Measurements from ENCODE around the gene SERPINE1. TPM values are rescaled to one million over a fixed set of nuclear protein-coding genes. Genes with fewer than 3 reads are reported as not detected.

Gene SERPINE1
- total and polyA plus RNA-seq, 2 of the 8 experiments (the other 6 are each of a cell fraction or from before 2014, with no cell fraction given): 3.7 to 5.6 TPM

GRCh38 chr7:101104799-101105198, 22.1 kb upstream of the SERPINE1 start:
- TF ChIP-seq MAX (IDR thresholded peaks at IDR 0.05): no peak
- no peak for TF ChIP-seq YY1 (IDR thresholded peaks at IDR 0.05; ENCODE audit: low read depth, low read length)
- TF ChIP-seq BRCA1 (IDR thresholded peaks at IDR 0.05; ENCODE audit: low read depth, low read length): no peak
- TF ChIP-seq ATF3 (IDR thresholded peaks at IDR 0.05; ENCODE audit: insufficient read depth, low read depth, low read length): no peak
- no peak for TF ChIP-seq RAD21 (IDR thresholded peaks at IDR 0.05 in 1 of 2, conservative IDR thresholded peaks at IDR 0.05 in 1 of 2; ENCODE audit: low read depth in 2 of 2, low read length in 2 of 2)
- TF ChIP-seq SRF (IDR thresholded peaks at IDR 0.05; ENCODE audit: low read depth, low read length): no peak
- no peak for TF ChIP-seq CHD1 (IDR thresholded peaks at IDR 0.05; ENCODE audit: low read depth, low read length)
- no peak for TF ChIP-seq SP1 (IDR thresholded peaks at IDR 0.05; ENCODE audit: low read depth, low read length)
- no peak for TF ChIP-seq GTF2F1 (IDR thresholded peaks at IDR 0.05; ENCODE audit: borderline replicate concordance, low read depth, low read length)
- no peak for TF ChIP-seq KDM1A (IDR thresholded peaks at IDR 0.05; ENCODE audit: borderline replicate concordance, low read length)
- no peak for TF ChIP-seq JUND (IDR thresholded peaks at IDR 0.05; ENCODE audit: low read length)
- H3K4ac ChIP-seq (replicated peaks; ENCODE audit: insufficient read length, low read depth, low read length): no peak overlapping the region
- H4K91ac ChIP-seq (replicated peaks; ENCODE audit: insufficient read length, low read length): no peak overlapping the region
- ChIA-PET POLR2A (ENCODE audit: partially characterized antibody) (interaction anchor here (1.1 to 1.6 kb wide), 2 partner anchors 10 to 22 kb away, joined by 3 to 5 read pairs; partner anchors contain the start of gene SERPINE1), CTCF (ENCODE audit: partially characterized antibody) (interaction anchor here (0.6 to 2.4 kb wide), 7 partner anchors 9 to 211 kb away, joined by 3 to 11 read pairs (median 3); no protein-coding TSS in a partner anchor)
- H3K14ac ChIP-seq (ENCODE audit: insufficient read length): no peak overlapping the region
- no peak overlapping the region for H3K23ac ChIP-seq (ENCODE audit: insufficient read length)
- no peak overlapping the region for H3K9ac ChIP-seq (replicated peaks in 1 of 4; ENCODE audit: extremely low read depth in 1 of 4, low read depth in 3 of 4, low read length in 3 of 4)
- H4K5ac ChIP-seq (ENCODE audit: insufficient read length, low read depth, low read length): no peak overlapping the region
- H3K79me1 ChIP-seq (ENCODE audit: low read depth, low read length): no peaks in the 10 kb centered on the region
- no peak overlapping the region for H3K4me2 ChIP-seq (ENCODE audit: insufficient read depth in 1 of 2, low read depth in 2 of 2, low read length in 2 of 2)
- H2BK120ac ChIP-seq (replicated peaks; ENCODE audit: low read depth, low read length): no peak overlapping the region
- H2BK20ac ChIP-seq (ENCODE audit: low read length): no peak overlapping the region
- H3K27me3 ChIP-seq (replicated peaks in 1 of 4; ENCODE audit: control insufficient read depth in 3 of 4, extremely low read depth in 1 of 4, insufficient read depth in 3 of 4, low read length in 3 of 4): no peaks in the 10 kb centered on the region
- H2BK15ac ChIP-seq (ENCODE audit: low read length): 0 out of 2 replicates have a peak overlapping the region, but pooled peaks have one; percentile 65
- H3K4me3 ChIP-seq (ENCODE audit: extremely low read depth in 1 of 4, insufficient read depth in 2 of 4, low read depth in 3 of 4, low read length in 4 of 4): no peak overlapping the region
- no peak for DNase-seq (ENCODE audit: low read depth in 1 of 2, low spot score in 2 of 2)
- WGBS, 2 experiments (ENCODE audit: extremely low coverage in 1 of 2, insufficient coverage in 1 of 2, insufficient read length in 1 of 2, insufficient replicate concordance in 2 of 2, low coverage in 1 of 2, low lambda C conversion rate in 2 of 2, missing lambda C conversion rate in 1 of 2): 87% methylated on average over 3 of the region's 3 CpGs; no CpG with 5 or more reads in 1 of the 2 experiments
- no peak overlapping the region for H4K8ac ChIP-seq (ENCODE audit: extremely low read depth, insufficient read depth, low read length)
- no peak overlapping the region for H2BK5ac ChIP-seq (ENCODE audit: low read depth, low read length)
- no peaks in the 10 kb centered on the region for H4K20me1 ChIP-seq (replicated peaks in 1 of 2; ENCODE audit: control insufficient read depth in 1 of 2, insufficient read depth in 2 of 2, low read length in 2 of 2)
- H3K27ac ChIP-seq (ENCODE audit: low read depth, low read length): no peak overlapping the region
- H3K9me3 ChIP-seq (ENCODE audit: insufficient read depth in 2 of 2, low read depth in 1 of 2, low read length in 1 of 2): no peaks in the 10 kb centered on the region
- H2AK5ac ChIP-seq (ENCODE audit: low read depth, low read length): 0 out of 2 replicates have a peak overlapping the region, but pooled peaks have one; percentile 86
- FAIRE-seq: no peak
- H3K4me1 ChIP-seq (replicated peaks in 1 of 4; ENCODE audit: control insufficient read depth in 3 of 4, insufficient read depth in 4 of 4, low read length in 3 of 4): peaks cover 0 to 13% (median 8%) of the 10 kb centered on the region in 4 experiments; a peak in 6 of 7 replicates
- 0 out of 2 replicates have a peak, but pooled peaks cover 3% of the 10 kb centered on the region for H3K23me2 ChIP-seq (ENCODE audit: low read depth, low read length)
- 0 out of 2 replicates have a peak overlapping the region, but pooled peaks have one; percentile 33 for H2BK12ac ChIP-seq (ENCODE audit: low read depth, low read length)
- no peaks in the 10 kb centered on the region for H3K36me3 ChIP-seq (ENCODE audit: control insufficient read depth in 2 of 4, insufficient read depth in 4 of 4, low read length in 3 of 4)
- H3K79me2 ChIP-seq (ENCODE audit: control insufficient read depth in 1 of 2, insufficient read depth in 2 of 2, low read length in 2 of 2): no peaks in the 10 kb centered on the region
- no peak overlapping the region for H2AFZ ChIP-seq (ENCODE audit: low read length)
- no peak overlapping the region for H3K56ac ChIP-seq (replicated peaks; ENCODE audit: insufficient read length, low read depth, low read length)
- no peak overlapping the region for H3K18ac ChIP-seq (ENCODE audit: extremely low read depth, low read length)

All from H1 (cell line).